Stimulated activated CD4-positive, alpha-beta T cell treated with anti-CD3 and anti-CD28 coated beads, Interleukin-15, amount 100 ng/mL, for 1 hour (primary cell): ENCODE results near the gene KATNAL1.

Experiments
- DNase-seq, 2 donors: peaks; one replicate each; pipeline ENCODE4 v3.0.0-alpha.2; 2020; ENCODE audit warnings: low read depth in 1 of 2, low spot score in 1 of 2

KATNAL1 gene

DNA sequence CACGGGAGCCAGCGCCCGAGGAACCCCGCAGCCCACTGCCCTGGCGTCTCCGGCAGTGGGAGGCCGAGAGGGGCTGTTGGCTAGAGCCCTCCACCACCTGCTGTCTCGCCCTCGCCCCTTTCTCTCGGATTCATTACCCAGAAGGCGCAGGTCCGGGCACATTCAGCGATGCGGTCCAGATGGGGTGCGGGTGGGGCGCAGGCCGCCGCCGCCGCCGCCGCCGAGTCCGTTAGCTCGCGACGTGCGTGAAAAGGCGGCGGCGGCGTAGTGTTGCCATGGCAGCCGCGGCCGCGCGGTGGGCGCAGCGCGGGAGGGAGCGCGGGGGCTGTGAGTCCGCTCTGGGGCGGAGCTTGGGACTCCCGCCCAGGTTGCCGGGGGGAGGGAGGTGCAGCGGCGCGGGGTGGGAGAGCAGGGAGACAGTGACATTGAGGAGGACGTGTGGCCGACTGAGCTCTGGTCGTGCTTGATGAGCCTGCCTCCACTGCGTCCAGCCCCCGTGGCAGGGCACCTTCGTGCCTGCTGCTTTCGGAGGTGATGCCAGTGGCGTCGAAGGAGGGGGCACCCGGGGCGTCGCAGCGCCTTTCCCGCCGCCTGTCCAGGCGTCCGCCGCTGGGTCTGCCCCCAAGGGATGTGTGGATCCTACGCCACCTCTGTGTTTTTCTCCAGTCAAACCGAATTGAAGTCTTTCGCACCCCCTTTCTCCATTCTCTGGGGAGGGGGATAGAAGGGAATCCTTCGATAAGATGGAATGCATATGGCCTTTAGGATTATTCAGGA is at the start of gene KATNAL1:
Gene KATNAL1 (minus strand): TSS at position 358 of the 777 bp plus-strand sequence. CDS start 23,774 bp downstream, outside the sequence.
- DNase-seq: peak; percentile 31 to 51

DNA sequence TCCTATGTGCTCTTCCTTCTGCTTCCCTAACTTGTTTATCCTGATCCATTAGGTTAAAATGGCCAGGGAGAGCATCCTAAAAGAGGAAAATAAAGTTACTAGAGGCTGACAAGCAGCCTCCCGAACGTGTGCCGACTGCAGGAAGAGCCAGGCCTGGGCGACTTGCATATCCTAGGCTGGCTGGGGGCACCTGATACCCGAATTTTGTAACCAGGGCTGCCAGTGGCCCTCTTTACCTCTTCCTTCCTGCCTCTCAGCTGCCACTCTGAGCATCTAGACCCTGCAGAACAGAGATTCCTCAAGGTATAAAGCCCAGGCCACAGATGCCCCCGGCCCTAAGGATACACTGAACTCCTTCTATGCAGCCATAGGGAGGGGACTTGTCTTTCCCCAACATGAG is 48.5 kb upstream of the KATNAL1 start:
- DNase-seq: no peak

GRCh38 chr13:30355384-30355699 is 48.0 kb upstream of the KATNAL1 start:
- DNase-seq: peak in 1 of 2 donors; percentile 20

- DNase-seq: no peak
These were observed 47.4 kb upstream of the KATNAL1 start for GRCh38 chr13:30354493-30355383.

DNA sequence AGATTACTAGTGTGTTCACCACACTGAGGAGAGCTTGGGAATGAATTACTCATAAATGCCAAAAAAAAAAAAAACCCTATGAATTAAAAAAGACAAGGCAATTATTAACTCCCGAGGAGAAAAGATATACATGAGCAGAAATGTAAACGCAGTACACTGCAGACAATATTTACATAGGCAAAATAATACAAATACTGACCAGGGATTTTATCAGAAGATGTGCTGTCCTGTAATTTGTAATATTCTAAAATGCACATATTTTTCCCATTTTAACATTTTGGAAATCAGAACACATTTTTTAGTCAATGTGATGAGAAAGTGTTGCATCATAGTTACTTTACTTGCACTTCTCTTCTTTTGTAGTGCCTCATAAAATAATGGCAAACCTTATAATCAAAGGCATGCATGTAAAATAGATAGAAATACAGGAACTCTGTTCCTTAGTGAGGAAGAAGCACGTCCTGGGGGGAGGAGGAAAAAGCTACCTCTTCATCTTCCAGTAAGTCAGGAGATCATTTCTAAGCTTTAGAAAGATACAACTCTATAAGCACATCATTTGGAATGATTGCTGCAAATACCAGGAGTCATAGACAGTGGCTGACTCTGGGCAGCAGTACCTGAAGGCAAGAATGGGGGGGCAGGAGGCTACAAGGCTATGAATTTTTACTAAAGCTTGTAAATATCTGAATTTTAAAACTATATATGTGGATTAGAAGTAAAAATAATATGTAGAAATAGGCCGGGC is 46.3 kb upstream of the KATNAL1 start:
- no peak for DNase-seq

DNA sequence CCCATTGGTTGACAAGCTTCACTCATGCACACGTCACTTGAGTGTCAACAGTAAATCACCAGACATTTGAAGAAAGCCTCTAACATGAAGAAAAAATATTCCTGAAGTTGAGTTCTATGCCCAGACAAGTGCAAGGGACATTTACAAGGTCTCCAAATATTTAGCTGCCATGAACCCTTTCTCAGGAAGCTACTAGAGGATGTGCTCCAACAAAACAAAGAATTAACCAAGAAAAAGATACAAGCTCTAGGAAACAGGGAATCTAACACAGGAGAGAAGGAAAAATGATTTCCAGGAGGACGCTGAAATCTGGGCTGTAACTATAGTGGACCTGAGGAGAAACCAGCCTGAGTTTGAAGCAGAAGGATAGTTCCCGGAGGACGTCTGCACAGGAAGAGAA is 45.7 kb upstream of the KATNAL1 start:
- DNase-seq: no peak

DNA sequence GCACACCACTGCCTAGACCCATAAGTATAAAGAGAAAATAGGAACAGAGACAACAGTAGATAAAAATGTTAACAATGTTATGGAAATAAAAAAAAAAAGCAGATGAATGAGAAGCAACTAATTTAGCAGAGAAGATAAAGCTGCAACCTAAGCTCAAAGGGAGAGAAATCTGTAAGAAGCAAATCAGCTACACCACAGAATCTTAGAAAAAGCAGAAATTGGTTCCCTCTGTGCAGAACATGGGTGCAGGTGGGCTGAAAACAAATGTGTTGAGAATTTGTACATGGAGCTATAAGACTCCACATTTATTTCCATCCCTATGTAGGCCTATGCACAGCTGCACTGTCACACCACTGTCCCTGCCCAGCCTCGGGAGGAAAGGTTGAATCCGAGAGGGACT is 44.8 kb upstream of the KATNAL1 start:
- no peak for DNase-seq

DNA sequence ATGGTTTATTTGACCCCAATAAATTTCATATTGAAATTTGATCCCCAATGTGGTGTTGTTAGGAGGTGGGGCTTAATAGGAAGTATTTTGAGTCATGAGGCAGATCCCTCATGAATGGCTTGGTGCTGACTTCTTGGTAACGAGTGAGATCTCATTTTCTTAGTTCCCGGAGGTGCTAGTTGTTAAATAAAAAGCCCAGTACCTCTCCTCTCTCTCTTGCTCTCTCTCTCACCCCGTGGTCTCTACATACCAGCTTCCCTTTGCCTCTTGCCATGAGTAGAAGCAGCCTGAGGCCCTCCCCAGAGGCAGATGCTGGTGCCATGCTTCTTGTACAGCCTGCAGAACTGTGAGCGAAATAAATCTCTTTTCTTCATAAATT is 39.4 kb upstream of the KATNAL1 start:
- DNase-seq: no peak

- peak in 1 of 2 donors; percentile 9 for DNase-seq
These were observed 38.9 kb upstream of the KATNAL1 start for GRCh38 chr13:30346153-30346788.

- DNase-seq: no peak
These were observed 38.2 kb upstream of the KATNAL1 start for GRCh38 chr13:30345426-30346100.

- DNase-seq: no peak
These were observed 34.6 kb upstream of the KATNAL1 start for GRCh38 chr13:30341815-30342570.

- no peak for DNase-seq
These were observed 33.2 kb upstream of the KATNAL1 start for GRCh38 chr13:30340331-30341250.

DNA sequence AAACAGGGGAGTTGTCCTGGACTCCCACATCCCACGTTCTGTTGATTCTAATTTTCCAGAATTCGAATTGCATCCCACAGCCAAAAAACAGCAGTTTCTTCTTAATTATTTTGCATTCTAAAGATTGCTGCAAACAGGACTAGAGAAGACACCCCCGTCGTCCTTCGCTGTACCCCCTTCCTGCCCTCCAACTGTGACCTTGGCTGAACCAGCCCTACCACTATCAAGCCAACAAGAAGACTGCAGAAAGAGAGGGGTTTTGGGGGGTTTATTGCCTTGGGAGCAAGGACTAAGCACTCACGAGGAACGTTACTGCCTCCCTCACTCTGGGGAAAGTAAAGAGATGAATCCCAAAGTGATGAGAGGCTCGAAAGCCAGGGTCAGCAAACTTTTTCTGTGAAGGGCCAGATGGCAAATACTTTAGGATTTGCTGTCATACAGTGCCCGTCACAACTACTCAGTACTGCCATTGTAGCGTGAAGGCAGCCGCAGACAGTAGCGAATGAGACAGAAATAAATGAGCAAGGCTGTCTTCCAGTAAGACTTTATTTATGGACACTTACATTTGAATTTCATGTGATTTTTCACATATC is 32.5 kb upstream of the KATNAL1 start:
- DNase-seq: no peak

GRCh38 chr13:30338952-30339351 is 31.6 kb upstream of the KATNAL1 start:
- no peak for DNase-seq

- no peak for DNase-seq
These were observed 31.0 kb upstream of the KATNAL1 start for GRCh38 chr13:30338331-30338851.

DNA sequence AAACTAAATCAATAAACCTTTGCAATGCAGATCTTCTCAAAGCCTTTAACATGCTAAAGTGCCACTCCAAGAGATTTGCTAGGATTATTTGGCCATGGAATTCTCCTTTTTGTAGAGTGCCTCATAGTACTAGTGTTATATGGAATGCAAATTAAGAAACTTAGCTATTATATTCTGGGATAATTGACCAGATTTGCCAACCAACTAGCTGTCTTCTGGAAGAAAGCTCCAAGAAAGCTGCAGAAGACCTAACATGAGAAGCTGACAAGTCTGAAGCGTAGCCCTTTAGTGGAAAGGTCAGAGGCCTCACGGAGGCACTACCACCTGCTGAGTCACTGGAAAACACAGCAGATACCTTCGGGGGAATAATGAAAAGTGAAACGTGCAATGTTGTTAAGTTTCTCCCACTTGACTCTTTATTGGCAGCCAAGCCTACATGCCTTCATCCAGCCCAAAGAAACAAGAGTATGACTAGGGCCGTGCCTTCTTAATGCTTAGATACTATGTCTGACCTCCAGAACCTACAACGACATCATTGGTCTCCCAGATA is 29.8 kb upstream of the KATNAL1 start:
- DNase-seq: no peak

DNA sequence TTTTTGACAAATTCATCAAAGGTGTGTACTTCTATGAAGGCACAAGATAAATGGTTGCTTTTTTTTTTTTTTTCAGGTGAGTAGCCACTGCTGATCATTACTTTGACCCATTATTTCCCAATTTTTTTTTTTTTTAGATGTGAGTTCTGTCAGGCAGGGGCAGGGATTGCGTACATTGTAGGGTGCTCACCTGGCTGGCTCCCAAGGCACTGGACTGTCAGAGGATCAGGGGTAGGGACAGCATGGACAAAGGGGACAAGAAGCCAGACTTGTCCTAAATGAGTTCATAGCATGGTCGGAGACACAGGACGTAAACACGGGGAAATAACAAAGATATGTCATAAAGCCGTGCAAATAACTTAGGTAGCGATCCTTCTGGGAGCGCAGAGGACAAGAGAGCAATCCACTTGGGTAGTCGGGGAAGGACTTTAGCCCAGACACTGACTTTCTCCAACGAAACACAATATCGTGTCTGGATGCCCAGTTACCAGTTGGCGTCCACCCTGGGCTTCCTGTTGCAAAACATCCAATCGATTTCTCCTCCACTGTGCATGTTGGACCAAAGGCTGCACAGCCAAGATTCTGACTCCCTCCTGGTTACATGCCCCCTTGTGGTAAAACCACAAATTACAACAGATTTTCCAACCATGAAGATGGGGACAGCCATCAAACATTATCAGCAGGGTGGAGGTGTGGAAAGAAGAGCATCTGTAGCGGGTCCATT is 27.5 kb upstream of the KATNAL1 start:
- no peak for DNase-seq
